NCI-H446 (cell line): ENCODE results near the gene PKIG.

Experiments
- DNase-seq, 2 experiments: peaks; one replicate each; lab custom pipeline; 2025; lab: John Stamatoyannopoulos, UW

PKIG gene

DNA sequence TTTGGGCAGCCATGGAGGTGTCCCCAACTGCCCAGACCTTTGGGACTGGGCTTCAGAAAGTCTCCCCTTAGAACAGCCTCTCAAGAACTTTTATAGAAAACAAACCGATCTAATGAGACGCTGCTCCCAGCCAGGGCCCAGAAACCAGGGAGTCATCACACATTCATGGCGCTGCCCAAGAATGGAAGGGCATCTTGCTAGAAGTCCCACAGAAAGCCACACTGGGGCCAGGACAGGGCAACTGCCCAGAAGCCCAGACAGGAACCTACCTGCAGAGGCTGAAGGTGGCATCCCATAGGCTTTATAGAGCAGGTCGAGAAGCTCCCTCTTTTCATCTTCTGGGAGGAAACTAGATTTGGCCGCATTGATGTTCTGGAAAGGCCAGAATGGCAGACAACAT, 37.7 kb downstream of the PKIG start:
- no peak for DNase-seq

DNA sequence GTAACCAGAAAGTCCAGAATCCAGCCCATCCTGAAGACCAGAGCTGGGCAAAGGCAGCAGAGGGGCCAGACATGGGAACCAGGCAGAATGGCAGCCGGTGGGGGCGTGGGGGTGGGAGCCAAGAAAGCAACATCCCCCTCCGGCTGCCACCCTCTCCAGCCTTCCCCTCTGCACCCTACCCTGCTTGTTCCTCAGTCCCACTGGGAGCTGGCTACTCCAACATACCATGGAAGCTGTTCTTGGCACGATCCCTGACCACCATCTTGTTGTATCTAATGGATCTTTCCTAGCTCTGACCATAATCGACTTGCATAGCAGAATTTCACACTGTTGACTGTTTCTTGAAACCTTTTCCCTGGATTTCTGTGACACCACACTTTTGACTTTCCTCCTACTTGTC, 38.9 kb downstream of the PKIG start:
- DNase-seq: no peak

DNA sequence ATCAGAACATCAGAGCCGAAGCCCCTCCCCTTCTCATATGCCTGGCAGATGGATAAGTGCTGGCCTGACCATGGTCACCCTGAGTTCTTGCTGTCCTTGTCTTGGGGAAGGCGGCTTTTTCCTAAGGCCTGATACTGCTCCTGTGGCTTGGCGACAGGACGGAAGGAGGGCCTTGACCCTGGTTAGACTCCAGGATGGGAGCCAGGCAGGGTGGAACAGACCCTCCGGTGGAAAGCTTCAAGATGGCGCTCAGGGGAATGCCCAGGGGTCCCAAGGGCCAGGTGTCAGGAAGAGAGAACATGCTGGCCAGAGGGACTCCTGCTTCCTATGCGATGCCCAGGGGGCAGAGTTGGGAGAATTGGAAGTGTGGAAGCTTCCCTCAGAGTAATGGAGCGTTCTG, 39.6 kb downstream of the PKIG start:
- no peak for DNase-seq

DNA sequence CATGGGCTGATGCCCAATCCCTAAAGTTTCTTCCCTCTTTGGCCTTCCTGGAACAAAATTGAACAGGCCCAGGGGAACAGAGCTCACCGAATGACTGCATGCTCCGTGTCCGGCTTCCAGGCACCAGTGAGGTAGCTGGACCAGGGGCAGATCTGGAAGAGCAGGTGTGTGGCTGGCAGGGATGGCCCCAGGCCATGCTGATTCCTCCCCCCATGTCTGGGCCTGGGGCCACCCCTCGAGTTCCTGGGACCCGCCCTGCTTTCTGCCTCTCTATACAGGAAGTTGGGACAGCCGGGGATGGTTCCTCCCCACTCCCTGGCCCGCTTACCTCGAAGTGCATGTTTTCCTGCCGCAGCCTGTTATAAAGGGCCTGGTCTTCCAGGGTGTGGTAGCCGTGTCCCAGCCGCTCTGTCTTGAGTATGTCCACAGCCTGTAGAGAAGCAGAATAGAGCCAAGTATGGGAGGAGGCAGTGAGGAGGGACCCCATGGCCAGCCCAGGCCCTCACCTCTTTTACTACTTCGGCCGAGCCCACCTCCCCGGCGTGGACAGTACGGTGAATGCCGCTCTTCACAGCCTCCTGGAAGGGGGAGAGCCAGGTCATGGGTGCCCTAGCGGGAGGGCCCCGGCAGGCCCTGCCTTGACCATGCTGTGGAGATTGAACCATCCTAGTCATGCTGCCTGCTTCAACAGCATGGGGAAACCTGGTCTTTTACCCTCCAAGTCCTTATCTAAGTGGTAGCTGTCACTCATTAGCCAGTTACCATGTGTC, 40.3 kb downstream of the PKIG start:
- no peak for DNase-seq

DNA sequence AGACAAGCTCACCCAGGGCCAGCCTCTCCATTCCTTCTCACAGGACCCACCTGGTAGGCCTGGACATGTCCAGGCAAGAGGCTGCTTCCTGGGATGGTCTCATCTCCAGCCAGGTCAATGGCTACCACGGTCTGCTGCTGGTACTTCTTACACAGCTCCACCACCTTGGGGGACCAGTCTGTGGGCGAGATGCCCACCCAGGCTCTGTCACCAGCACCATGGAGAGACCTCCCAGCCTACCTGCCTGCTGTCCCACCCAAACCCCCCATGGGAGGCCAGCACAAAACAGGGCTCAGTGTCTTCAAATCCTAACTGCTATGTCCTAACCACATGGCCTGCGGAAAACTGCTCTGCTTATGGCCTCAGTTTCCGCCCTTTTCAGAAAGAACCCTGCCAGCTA, 41.8 kb downstream of the PKIG start:
- no peak for DNase-seq

DNA sequence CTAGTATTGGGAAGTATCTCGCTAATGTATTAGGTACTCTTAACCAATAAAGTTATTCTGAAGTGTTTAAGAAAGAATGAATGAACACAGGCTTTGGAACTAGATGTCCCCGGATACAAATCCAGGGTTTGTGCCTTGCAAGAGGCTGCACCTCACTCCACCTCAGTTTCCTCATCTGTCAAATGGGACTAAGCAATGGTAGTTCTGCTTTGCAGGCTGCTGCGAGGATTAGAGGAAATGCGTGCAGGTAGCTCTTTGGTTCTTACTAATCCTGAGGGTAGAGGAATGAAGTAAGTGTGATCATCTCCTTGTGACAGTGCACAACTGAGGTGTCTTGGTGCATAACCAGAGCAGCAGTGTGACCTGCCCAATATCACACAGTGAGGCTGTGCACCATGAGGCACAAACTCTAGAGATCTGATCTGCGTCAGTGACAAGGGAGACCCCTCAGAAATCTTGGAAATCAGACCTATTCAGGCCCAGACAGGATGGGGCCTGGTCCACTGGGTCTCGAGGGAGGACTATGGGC, 42.4 kb downstream of the PKIG start:
- DNase-seq: no peak

GRCh38 chr20:44625361-44625760, 43.0 kb downstream of the PKIG start:
- DNase-seq: no peak

DNA sequence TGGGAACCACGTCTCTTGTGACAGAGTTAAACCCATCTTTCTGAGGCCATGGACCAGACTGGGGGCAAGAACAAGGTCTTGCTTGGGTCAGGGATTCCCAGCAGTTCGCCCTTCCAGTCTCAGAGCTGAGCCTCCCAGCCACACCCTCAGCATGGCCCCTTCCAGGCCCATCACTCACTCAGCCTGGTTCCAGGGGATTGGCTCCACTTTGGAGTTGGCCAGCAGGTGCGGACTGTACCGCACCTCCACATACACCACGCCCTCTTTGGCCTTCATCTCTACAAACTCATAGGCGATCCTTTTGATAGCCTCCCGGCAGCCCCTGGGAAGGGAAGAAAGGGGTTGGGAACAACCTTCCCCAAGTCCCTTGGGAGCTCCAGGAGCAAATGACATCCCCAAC, 43.9 kb downstream of the PKIG start:
- no peak for DNase-seq

DNA sequence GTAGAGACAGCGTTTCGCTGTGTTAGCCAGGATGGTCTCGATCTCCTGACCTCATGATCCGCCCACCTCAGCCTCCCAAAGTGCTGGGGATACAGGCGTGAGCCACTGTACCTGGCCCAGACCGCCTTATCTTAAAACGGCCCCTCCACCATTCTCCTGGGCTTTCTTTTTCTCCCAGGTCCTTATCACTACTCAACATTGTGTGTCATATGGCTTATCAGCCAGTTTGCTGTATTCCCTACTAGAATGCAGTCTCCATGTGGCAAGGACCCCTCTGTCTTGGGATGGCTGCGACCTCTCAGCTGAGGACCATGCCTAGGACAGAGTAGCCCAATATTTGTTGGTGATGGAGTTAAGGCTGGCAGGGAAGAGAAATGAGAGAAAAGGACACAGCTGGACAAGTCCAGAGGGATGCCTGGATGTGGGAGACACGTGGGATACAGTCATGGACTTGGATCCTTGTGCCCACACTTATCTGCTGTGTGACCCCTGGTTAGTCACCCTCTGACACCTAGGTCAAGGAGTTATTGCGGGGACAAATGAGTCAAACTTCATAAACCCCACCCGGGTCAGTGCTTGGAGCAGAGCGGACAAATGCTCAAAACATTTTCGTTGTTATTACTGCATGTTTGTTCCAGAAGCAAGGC, 45.1 kb downstream of the PKIG start:
- no peak for DNase-seq

- no peak for DNase-seq
Observed at GRCh38 chr20:44629017-44629385, 46.6 kb downstream of the PKIG start.

- no peak for DNase-seq
Observed at GRCh38 chr20:44629542-44629941, 47.2 kb downstream of the PKIG start.

DNA sequence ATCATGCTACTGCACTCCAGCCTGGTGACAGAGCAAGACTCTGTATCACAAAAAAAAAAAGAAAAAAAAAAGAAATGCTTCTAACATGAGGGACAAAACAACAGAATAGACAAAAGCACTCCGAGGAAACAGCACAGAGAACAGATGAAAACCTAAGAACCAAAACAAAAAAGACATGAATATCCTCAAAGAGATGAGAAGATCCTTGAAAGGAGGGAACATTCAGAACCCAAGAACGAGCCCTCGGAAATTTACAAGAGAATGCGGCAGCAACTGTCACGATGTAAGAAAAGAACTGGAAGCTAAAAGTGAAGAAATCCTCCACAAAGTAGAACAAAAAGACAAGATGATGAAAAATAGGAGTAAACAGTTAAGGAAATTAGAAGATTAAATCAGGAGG, 47.9 kb downstream of the PKIG start:
- DNase-seq: no peak

DNA sequence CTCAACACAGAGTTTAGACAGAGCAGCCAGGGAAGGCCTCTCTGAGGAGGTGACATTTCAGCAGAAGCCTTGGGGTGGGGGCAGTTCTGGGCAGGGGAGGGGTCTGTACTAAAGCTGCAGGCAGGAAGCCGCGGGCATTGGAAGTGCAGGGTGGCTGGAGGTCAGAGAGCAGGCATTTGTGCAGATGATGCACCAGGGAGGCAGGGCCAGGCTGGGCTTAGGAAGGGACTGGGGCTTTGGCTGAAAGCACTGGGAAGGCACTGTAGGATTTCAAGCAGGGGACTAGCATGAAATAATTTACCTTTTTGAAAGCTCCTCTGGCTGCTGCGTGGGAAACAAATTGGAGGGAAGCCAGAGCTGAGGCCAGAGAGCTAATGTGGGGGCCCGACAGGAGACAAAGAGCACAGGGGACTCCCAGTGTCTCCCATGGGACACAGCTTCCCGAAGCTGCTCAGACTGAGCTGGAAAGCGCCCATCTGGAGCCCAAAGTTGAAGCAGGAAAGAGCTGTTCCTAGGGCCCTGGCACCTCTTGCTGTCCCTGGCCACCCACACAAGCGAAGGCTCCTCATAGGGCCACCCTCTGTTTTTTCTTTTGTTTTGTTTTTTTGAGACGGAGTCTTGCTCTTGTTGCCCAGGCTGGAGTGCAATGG, 49.8 kb downstream of the PKIG start:
- no peak for DNase-seq

GRCh38 chr20:44633187-44633810, 50.9 kb downstream of the PKIG start:
- DNase-seq: no peak

GRCh38 chr20:44633872-44634600, 51.7 kb downstream of the PKIG start:
- no peak for DNase-seq

GRCh38 chr20:44635877-44636276, 53.5 kb downstream of the PKIG start:
- DNase-seq: no peak

- no peak for DNase-seq
Observed at GRCh38 chr20:44637042-44637441, 54.7 kb downstream of the PKIG start.

DNA sequence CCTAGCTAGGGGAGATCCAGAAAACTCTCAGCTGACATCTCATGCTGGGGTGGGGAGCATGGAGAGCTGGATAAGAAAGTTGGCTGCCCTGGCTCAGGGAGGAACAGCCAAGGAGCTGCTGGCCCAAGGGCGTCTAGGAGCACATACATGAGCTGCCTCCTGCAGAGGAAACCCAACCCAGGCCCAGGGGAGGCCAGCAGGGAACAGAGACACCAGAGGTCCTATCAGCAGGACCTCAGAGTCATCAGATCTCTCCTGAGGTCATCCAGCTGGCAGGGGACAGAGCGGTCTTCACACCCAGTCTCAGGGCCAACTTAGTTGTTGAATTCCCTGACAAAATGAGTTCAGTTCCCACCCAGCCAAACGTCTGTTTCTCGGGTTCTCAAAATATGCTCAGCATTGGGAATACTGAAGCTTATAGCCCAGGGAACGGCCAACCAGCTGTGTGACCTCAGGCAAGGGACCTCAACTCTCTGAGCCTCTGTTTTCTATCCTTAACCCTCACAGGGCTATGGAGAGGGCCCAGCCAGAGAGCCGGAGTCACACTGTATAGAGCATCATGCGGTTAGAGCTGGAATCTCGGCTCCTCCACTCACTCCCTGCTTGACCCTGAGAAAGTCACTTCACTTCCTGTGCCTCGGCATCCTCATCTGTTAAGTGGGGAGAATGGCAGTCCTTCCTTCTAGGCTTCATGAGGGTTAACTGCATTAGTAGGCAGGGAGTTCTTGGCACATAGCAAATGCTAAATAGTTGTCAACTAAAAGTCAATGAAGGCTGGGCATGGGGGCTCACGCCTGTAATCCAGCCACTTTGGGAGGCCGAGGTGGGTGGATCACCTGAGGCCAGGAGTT, 55.4 kb downstream of the PKIG start:
- DNase-seq: no peak

- no peak for DNase-seq
Observed at GRCh38 chr20:44640522-44640921, 58.1 kb downstream of the PKIG start.

DNA sequence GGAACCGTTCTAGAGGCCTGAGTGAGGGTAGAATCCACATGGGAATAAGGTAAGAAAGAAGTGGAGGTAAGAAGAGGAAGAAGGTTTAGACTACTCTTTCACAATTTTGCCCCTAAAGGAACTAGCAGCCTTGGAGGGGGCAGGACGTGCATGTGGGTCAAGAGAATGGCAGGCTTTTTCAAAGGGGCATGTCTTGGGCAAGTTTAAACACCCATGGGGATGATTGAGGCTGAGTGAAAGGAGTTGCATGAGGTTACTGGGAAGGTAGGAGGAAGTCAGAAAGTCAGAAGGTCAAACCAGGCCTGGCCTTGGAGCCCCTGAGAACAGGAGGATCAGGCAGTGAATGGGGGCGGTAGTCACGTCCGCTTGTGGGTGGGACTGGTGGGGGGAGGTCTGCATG, 58.9 kb downstream of the PKIG start:
- no peak for DNase-seq
